ENCODE data around the gene DEUP1. TPM values are rescaled to one million over a fixed set of nuclear protein-coding genes. Genes with fewer than 3 reads are reported as not detected.

The DEUP1 gene
- total and polyA plus RNA-seq, 9 of the 15 experiments (the other 6 are each of a cell fraction or from before 2014, with no cell fraction given) = 1.4 to 10.9 (median 9.3) TPM

DNA sequence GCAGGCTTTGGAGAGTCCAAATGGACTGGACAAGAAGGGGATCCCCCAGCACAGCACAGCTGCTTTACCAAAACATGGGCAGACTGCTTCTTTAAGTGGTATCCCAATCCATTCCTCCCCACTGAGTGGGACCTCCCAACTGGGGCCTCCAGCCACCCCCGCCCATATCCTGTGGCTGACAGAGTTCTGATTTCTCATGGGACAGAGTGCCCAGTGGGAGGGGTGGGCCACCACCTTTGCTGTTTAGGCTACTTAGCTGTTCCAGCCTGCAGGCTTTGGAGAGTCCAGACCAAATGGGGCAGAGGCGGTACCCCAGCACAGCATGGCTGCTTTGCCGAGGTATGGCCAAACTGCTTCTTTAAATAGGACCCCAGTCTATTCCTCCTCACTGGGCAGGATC is 26.9 kb upstream of the DEUP1 start:
- Histone ChIP-seq H3K36me3 (ENCODE audit: control insufficient read depth, insufficient read depth, low read length) (no peaks in the 10 kb centered on the region), H3K4me2 (ENCODE audit: insufficient read depth, low read length) (no peak overlapping the region), H3K27ac (ENCODE audit: extremely low read depth, low read depth, low read length) (no peak overlapping the region), H3K9ac (ENCODE audit: insufficient read depth in 1 of 2, low read depth in 2 of 2, low read length in 2 of 2) (no peak overlapping the region), H3K4me1 (replicated peaks in 1 of 2; ENCODE audit: control insufficient read depth in 2 of 2, insufficient read depth in 2 of 2, low read length in 2 of 2) (no peaks in the 10 kb centered on the region), H4K20me1 (replicated peaks; ENCODE audit: control insufficient read depth, insufficient read depth, low read length) (no peaks in the 10 kb centered on the region), H3K9me3 (replicated peaks; ENCODE audit: control insufficient read depth, insufficient read depth, low read depth, low read length) (no peaks in the 10 kb centered on the region), H3K9me1 (ENCODE audit: control insufficient read depth, insufficient read depth, low read length) (no peaks in the 10 kb centered on the region), H3K4me3 (no peak overlapping the region), H3K79me2 (ENCODE audit: control insufficient read depth, insufficient read depth, low read length) (no peaks in the 10 kb centered on the region), H3K27me3 (ENCODE audit: control insufficient read depth in 2 of 2, insufficient read depth in 2 of 2, low read length in 2 of 2) (no peaks in the 10 kb centered on the region), H2AFZ (ENCODE audit: low read depth, low read length) (no peak overlapping the region)
- ATAC-seq (no peak), DNase-seq (ENCODE audit: extremely low read depth in 1 of 4, low spot score in 3 of 4) (no peak), FAIRE-seq (no peak)
- intact Hi-C loops (cut with micrococcal nuclease) (no loop called here), in situ Hi-C loops (cut with MboI) (no loop called here)
- ChIA-PET CTCF (ENCODE audit: low intra/inter-chr PET ratio) (no interaction called here), POLR2A (interaction anchor here (0.5 kb wide), 1 partner anchor 1296 kb away, joined by 3 read pairs; no protein-coding TSS in a partner anchor)
- 6% methylated on average over 3 of the region's 3 CpGs for WGBS (ENCODE audit: insufficient coverage, low coverage, missing lambda C conversion rate)
- BruUV-seq (replicated peaks) = no TSS peak
- TF ChIP-seq XRCC3 (IDR thresholded peaks at IDR 0.05) (no peak), TRIM28 (IDR thresholded peaks at IDR 0.05) (no peak), U2AF1 (optimal IDR thresholded peaks at IDR 0.05; ENCODE audit: low read depth, low read length) (no peak), CBX3 (IDR thresholded peaks at IDR 0.05; ENCODE audit: borderline replicate concordance in 1 of 2, low read length in 2 of 2) (no peak), ZFP36 (IDR thresholded peaks at IDR 0.05; ENCODE audit: low read depth, low read length, partially characterized antibody) (no peak), RAD21 (CRISPR knock-in tag; conservative IDR thresholded peaks at IDR 0.05 in 1 of 2, IDR thresholded peaks at IDR 0.05 in 1 of 2) (no peak), MYC (IDR thresholded peaks at IDR 0.05; ENCODE audit: low read depth, low read length) (no peak), MYC (CRISPR knock-in tag; IDR thresholded peaks at IDR 0.05; ENCODE audit: borderline replicate concordance, low read depth) (no peak), SREBF2 (CRISPR knock-in tag; IDR thresholded peaks at IDR 0.05) (no peak), GTF2F1 (IDR thresholded peaks at IDR 0.05; ENCODE audit: low read depth, low read length) (no peak)
- TF ChIP-seq, protein P1, sequence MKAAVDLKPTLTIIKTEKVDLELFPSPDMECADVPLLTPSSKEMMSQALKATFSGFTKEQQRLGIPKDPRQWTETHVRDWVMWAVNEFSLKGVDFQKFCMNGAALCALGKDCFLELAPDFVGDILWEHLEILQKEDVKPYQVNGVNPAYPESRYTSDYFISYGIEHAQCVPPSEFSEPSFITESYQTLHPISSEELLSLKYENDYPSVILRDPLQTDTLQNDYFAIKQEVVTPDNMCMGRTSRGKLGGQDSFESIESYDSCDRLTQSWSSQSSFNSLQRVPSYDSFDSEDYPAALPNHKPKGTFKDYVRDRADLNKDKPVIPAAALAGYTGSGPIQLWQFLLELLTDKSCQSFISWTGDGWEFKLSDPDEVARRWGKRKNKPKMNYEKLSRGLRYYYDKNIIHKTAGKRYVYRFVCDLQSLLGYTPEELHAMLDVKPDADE (conservative IDR thresholded peaks at IDR 0.05; ENCODE audit: control insufficient read depth, low read depth, low read length) = no peak
